ENCODE data around the gene HSBP1.

HSBP1 gene

GRCh38 chr16:83813823-83814658 lies 6.3 kb downstream of the HSBP1 start:
- Histone ChIP-seq H3K4me1 (ENCODE audit: low read depth, poor library complexity, severe bottlenecking) (peaks cover 21% of the 10 kb centered on the region), H3K4me2 (peak overlapping the region; percentile 1; the same call in 1 of the 2 replicates)

GRCh38 chr16:83814659-83814985 lies 6.8 kb downstream of the HSBP1 start:
- Histone ChIP-seq H3K9ac (no peak overlapping the region), H3K27ac (peak overlapping the region; percentile 52; the same call in 1 of the 2 replicates), H3K79me2 (ENCODE audit: insufficient read depth, low read depth) (peaks cover under 1% of the 10 kb centered on the region; the same call in 1 of the 2 replicates), H3K4me2 (no peak overlapping the region), H4K20me1 (ENCODE audit: insufficient read depth) (no peaks in the 10 kb centered on the region), H3K36me3 (ENCODE audit: insufficient read depth) (peaks cover 9% of the 10 kb centered on the region; the same call in 1 of the 2 replicates), H3K4me3 (IDR thresholded peaks at IDR 0.05; ENCODE audit: insufficient read depth, low read depth, low read length) (no peak overlapping the region), H3K4me1 (ENCODE audit: low read depth, poor library complexity, severe bottlenecking) (peaks cover 19% of the 10 kb centered on the region), H3K27me3 (ENCODE audit: insufficient read depth, low read depth) (peaks cover 17% of the 10 kb centered on the region; the same call in 1 of the 2 replicates), H2AFZ (ENCODE audit: low read depth) (no peak overlapping the region)
- no peak for TF ChIP-seq CTCF (conservative IDR thresholded peaks at IDR 0.05; ENCODE audit: low read depth, low read length)

More at GRCh38 chr16:83813823-83814658, 6.3 kb downstream of the HSBP1 start:
- Histone ChIP-seq H3K9ac (no peak overlapping the region; the same call in 1 of the 2 replicates), H3K36me3 (ENCODE audit: insufficient read depth) (peaks cover 9% of the 10 kb centered on the region; the same call in 1 of the 2 replicates), H2AFZ (ENCODE audit: low read depth) (no peak overlapping the region), H3K79me2 (ENCODE audit: insufficient read depth, low read depth) (peaks cover 7% of the 10 kb centered on the region; the same call in 1 of the 2 replicates), H3K27ac (peak overlapping the region; percentile 52), H4K20me1 (ENCODE audit: insufficient read depth) (no peaks in the 10 kb centered on the region), H3K4me3 (IDR thresholded peaks at IDR 0.05; ENCODE audit: insufficient read depth, low read depth, low read length) (no peak overlapping the region), H3K27me3 (ENCODE audit: insufficient read depth, low read depth) (peaks cover 17% of the 10 kb centered on the region; the same call in 1 of the 2 replicates)
- no peak for TF ChIP-seq CTCF (conservative IDR thresholded peaks at IDR 0.05; ENCODE audit: low read depth, low read length)

GRCh38 chr16:83817022-83817421 lies 9.2 kb downstream of the HSBP1 start:
- peaks cover 19% of the 10 kb centered on the region for H3K4me1 ChIP-seq (ENCODE audit: low read depth, poor library complexity, severe bottlenecking)

GRCh38 chr16:83818276-83818675 lies 10.5 kb downstream of the HSBP1 start:
- Histone ChIP-seq H3K36me3 (ENCODE audit: insufficient read depth) (no peaks in the 10 kb centered on the region), H3K27me3 (ENCODE audit: insufficient read depth, low read depth) (peaks cover 19% of the 10 kb centered on the region; the same call in 1 of the 2 replicates), H2AFZ (ENCODE audit: low read depth) (no peak overlapping the region), H3K27ac (no peak overlapping the region), H4K20me1 (ENCODE audit: insufficient read depth) (no peaks in the 10 kb centered on the region), H3K4me3 (IDR thresholded peaks at IDR 0.05; ENCODE audit: insufficient read depth, low read depth, low read length) (no peak overlapping the region), H3K4me1 (ENCODE audit: low read depth, poor library complexity, severe bottlenecking) (peaks cover 15% of the 10 kb centered on the region), H3K9ac (no peak overlapping the region), H3K4me2 (no peak overlapping the region), H3K79me2 (ENCODE audit: insufficient read depth, low read depth) (no peaks in the 10 kb centered on the region)
- no peak for TF ChIP-seq CTCF (conservative IDR thresholded peaks at IDR 0.05; ENCODE audit: low read depth, low read length)

More at GRCh38 chr16:83817022-83817421, 9.2 kb downstream of the HSBP1 start:
- H3K4me2 ChIP-seq = no peak overlapping the region
- H3K79me2 ChIP-seq (ENCODE audit: insufficient read depth, low read depth) = no peaks in the 10 kb centered on the region
- H3K9ac ChIP-seq = no peak overlapping the region
- no peak for TF ChIP-seq CTCF (conservative IDR thresholded peaks at IDR 0.05; ENCODE audit: low read depth, low read length)
- H4K20me1 ChIP-seq (ENCODE audit: insufficient read depth) = no peaks in the 10 kb centered on the region
- H3K27me3 ChIP-seq (ENCODE audit: insufficient read depth, low read depth) = peaks cover 19% of the 10 kb centered on the region; the same call in 1 of the 2 replicates
- H3K36me3 ChIP-seq (ENCODE audit: insufficient read depth) = no peaks in the 10 kb centered on the region
- H3K4me3 ChIP-seq (IDR thresholded peaks at IDR 0.05; ENCODE audit: insufficient read depth, low read depth, low read length) = no peak overlapping the region
- no peak overlapping the region for H3K27ac ChIP-seq
- H2AFZ ChIP-seq (ENCODE audit: low read depth) = no peak overlapping the region

Data from KMS-11 (cell line).